ENCODE results near the gene PSMB3.

Gene PSMB3

GRCh38 chr17:38741461-38741860, 11.1 kb upstream of the PSMB3 start:
- DNase-seq (ENCODE audit: low spot score) = no peak
- in situ Hi-C loops (cut with MboI; ENCODE audit: low pct_unique_long_range_greater_than_20kb, low sequenced_read_pairs, unreplicated experiment) = no loop called here
- no peak for TF ChIP-seq CTCF (IDR thresholded peaks at IDR 0.05; ENCODE audit: extremely low read depth, insufficient read depth, missing control alignments)

- in situ Hi-C loops (cut with MboI; ENCODE audit: low pct_unique_long_range_greater_than_20kb, low sequenced_read_pairs, unreplicated experiment) = no loop called here
- peak; percentile 11 for DNase-seq (ENCODE audit: low spot score)
- no peak for TF ChIP-seq CTCF (IDR thresholded peaks at IDR 0.05; ENCODE audit: extremely low read depth, insufficient read depth, missing control alignments)
Measured at GRCh38 chr17:38741921-38742410, 10.6 kb upstream of the PSMB3 start.

GRCh38 chr17:38742411-38743308, 9.9 kb upstream of the PSMB3 start:
- no peak for TF ChIP-seq CTCF (IDR thresholded peaks at IDR 0.05; ENCODE audit: extremely low read depth, insufficient read depth, missing control alignments)
- DNase-seq (ENCODE audit: low spot score) = peak; percentile 26
- in situ Hi-C loops (cut with MboI; ENCODE audit: low pct_unique_long_range_greater_than_20kb, low sequenced_read_pairs, unreplicated experiment) = no loop called here

GRCh38 chr17:38743556-38744171, 8.9 kb upstream of the PSMB3 start:
- in situ Hi-C loops (cut with MboI; ENCODE audit: low pct_unique_long_range_greater_than_20kb, low sequenced_read_pairs, unreplicated experiment) = no loop called here
- TF ChIP-seq CTCF (IDR thresholded peaks at IDR 0.05; ENCODE audit: extremely low read depth, insufficient read depth, missing control alignments) = no peak
- peak; percentile 15 for DNase-seq (ENCODE audit: low spot score)

- in situ Hi-C loops (cut with MboI; ENCODE audit: low pct_unique_long_range_greater_than_20kb, low sequenced_read_pairs, unreplicated experiment) = no loop called here
- TF ChIP-seq CTCF (IDR thresholded peaks at IDR 0.05; ENCODE audit: extremely low read depth, insufficient read depth, missing control alignments) = no peak
- DNase-seq (ENCODE audit: low spot score) = no peak
Measured at GRCh38 chr17:38745545-38745944, 7.0 kb upstream of the PSMB3 start.

- TF ChIP-seq CTCF (IDR thresholded peaks at IDR 0.05; ENCODE audit: extremely low read depth, insufficient read depth, missing control alignments) = no peak
- no peak for DNase-seq (ENCODE audit: low spot score)
- in situ Hi-C loops (cut with MboI; ENCODE audit: low pct_unique_long_range_greater_than_20kb, low sequenced_read_pairs, unreplicated experiment) = no loop called here
Measured at GRCh38 chr17:38746004-38746848, 6.3 kb upstream of the PSMB3 start.
